ENCODE measurements around the gene RFTN1. TPM values are rescaled to one million over a fixed set of nuclear protein-coding genes. Genes with fewer than 3 reads are reported as not detected.

RFTN1 gene
- total RNA-seq, 1 donor from 2014 or later, result 24.4 TPM

DNA sequence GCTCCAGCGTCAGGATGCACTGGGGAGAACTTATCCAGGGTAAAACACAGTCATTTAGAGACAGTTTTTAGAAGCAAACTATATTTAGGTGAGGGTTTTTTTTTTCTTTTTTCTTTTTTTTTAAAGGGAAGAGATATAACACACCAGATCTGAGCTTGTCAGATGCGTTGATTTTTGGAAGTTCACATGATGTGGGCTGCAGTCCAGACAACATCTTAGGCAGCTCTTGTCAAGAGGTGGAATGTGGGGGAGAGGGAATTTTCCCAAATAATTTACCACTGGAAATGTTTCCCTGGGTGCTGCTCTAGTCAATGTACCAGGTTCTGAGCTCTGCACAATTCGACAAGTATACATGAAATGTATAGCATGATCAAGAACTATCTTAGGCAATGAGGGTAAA lies 155.2 kb downstream of the RFTN1 start:
- no peak for DNase-seq (ENCODE audit: low spot score)

DNA sequence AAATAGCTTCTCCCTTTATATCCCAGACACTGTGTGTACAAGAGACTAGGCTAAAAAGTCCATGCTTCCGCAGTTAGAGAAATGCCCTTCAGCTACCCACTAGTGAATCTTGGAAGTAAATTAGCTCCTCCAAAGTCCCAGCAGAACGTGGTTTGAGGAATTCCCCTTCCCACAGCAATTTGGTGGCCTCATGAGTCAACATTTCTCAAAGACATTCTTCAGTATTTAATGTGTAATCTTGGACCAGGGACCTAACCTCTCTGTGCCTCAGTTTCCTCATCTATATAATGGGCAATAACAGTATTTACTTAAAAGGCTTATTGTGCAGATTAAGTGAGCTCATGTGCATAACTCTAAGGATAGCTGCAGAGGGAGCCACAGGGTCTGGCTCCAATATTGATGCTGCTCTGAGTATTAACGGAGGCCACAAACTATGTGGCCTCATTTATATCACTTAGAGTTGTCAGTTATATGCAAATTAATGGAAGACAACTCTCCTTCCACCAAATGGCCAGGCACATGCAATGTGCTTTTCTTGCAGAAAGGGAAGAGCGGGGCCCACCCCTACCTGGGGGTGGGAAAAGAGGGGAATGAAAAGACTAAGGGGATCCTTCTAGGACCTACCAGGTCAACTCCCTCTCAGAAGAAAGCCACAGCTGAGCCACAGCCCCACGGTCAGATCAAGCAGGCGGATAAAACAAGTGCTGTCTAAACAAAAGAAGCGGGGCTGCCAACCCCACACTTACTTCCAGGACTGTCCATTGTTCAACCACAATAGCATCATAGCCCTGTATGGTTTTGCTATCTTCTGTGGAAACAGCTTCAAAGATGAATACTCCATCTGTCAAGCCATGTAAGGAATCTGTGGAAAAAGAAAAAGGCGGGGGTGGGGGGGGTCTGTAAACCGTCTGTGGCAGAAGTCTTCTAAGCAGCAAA lies 156.0 kb downstream of the RFTN1 start:
- no peak for DNase-seq (ENCODE audit: low spot score)

DNA sequence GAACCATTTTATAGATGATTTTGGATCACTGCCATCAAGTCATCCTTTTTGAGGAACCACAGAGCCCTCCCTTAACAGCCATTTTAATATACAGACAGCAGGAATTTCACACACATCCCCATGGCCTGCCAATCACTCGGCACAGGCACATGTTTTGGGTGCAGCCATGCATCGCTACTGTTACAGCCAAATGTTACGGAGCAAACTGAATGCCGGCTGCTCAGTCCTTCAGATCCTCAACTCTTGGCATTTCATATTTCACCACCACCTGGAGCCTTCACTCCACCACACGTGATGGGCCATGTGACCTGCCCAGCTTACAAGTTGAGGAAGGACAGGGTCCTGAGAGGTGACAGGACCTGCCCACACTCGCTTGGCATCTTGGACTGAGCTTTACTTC lies 157.7 kb downstream of the RFTN1 start:
- DNase-seq (ENCODE audit: low spot score), result no peak

DNA sequence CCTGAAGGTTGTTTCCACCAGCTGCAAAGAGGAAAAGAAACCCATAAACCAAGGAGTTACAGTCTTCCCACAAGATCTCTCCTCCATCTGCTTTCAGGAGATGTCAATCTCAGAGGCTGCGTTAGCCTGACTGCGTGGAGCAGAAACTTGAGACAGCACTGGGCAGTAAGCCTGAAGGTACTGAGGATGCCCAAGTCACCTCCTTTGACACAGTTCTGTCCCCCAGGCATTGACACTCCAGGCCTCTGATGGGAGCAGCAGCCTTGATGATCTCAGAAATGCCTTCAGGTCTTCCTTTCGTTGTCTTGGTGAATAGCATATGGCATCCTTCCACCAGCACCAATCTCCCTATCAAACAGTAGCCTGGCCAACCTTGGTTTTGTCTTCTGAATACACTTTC lies 159.2 kb downstream of the RFTN1 start:
- no peak for DNase-seq (ENCODE audit: low spot score)

DNA sequence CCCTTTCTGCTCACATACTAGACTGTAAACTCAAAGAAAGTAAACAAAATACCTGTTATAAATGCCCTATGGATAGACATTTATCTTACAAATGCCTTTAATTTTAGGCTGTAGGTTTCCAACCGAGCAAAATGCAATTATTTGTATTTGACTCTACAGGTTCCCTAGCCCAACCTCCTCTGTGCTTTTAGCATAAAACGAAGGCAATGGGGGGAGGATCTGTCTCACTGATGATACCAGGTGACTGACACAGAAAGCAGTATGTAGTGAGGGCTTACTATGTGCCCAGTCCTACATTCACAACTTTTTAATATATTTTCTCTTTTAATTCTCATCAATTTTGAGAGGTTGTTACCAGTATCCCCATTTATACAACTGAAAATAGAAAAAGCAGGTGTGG lies 161.1 kb downstream of the RFTN1 start:
- no peak for DNase-seq (ENCODE audit: low spot score)

DNA sequence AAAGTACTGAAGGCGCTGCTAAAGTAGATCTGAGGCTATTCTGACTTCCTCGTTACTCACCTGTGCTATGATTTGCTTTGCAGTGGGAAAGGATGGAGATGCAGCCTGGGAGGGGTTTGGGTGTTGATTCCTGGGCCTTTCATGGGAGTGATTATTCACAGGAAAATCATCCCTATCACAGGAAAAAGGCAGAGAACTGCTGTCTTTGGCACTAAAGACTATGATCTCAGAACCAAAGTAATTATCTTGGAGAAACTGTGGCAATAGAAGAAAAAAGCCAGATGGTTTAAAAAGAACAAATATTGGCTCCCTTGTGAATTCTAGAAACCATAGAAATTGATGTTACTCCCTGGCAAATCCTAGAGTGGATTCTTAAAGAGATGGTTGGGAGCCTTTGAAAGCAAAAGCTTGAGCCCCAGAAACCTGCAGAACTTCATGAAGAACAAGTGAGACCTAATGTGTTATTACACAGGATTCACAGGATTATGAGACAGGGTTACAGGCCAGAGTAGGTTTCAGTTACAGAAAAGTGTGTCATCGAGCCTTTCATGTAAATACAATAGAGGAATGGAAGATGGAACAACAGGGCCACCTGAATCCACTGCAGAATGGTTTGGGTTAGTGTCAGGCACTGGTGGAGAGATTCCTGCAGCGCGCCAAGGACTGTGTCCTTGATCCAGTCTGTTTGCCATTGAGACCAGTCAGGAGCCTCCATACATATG lies 162.7 kb downstream of the RFTN1 start:
- no peak for DNase-seq (ENCODE audit: low spot score)

DNA sequence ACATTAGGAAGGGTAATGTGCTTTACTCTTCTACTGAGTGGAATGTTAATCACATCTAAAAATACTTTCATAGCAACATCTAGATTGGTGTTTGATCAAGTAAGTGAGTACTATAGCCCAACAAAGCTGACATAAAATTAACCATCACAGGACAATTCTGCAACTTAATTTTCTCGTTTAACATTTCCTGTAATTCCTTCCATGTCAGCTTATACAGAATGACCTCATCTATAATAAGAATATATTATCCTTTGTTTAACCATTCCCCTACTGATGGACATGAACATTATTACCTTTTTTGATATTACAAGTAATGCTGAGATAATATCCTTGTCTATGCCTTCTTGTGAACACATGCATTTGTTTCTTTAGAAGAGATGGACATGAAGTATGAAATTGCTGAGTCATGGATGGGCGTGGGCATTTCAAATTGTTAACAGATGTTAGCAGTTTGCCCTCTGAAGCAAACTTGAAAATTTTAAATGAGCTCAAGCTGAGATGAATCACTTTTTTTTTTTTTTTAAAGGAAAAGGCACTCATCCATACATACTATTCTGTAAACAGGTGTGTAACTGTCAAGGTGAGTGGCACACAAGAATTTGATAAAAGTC lies 163.4 kb downstream of the RFTN1 start:
- DNase-seq (ENCODE audit: low spot score), result no peak

DNA sequence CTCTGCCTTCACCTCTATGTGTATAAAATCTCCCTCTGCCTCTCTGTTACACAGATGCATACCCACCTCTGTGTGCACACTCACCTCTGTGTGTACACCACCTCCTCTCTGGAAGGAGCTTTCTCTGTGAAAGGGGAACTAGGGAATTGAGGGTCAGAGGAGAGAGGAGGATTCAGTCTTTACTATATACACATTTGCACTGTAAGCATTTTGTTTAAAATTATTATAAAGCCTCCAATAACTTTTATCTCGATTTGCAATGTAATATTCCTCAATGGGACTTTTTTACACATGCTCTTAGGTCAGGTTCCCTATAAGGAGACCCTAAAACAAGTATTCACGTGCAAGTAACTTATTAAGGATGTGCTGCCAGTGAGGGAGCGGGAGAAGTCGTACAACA lies 166.0 kb downstream of the RFTN1 start:
- DNase-seq (ENCODE audit: low spot score), result no peak

DNA sequence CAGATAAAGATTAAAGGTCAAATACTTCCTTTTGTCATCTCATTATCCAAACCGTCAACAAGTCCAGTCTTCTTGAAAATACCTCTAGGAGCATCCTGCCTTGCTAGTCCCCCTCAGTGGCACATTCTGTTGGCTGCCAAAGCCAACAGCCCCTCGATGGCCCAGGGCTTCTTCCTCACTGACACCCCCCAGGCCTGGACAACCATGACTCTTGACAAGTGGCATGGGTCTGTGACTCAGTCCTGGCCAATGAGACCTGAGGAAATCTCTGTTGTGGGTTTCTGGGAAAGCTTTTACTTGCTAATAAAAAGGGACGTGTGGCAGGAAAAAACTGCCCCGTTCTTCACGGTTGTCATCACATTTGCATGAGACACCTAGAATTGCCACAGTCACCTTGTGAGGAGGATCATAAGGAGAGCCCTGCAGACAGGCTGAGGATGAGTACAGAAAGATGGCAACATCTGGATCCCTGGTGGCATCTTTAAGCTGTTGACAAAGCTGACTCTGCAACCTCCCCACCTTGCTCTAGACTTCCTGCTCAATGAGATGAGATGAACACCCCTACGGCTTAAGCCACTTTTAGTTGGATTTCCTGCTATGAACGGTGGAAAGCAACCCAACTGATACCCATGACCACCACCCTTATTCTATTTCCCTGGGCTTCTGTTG lies 167.0 kb downstream of the RFTN1 start:
- DNase-seq (ENCODE audit: low spot score), result no peak

DNA sequence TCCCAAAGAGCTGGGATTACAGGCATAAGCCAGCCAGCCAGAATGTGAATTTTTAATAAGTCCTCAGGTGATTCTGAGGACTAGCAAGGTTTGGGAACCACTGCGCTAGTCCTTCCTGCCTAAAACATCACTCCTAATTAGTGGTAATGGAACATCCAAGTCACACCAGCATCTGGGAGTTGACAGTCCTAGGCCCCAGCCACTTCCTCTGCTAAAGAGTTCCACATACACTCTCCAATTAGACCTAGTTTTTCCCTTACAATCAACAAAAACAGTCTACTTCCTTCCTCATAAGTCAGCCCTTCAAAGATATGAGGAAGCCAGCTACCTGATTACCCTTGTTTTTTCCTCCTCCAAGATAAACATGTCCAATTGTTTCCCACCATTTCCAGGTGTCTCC lies 170.4 kb downstream of the RFTN1 start:
- DNase-seq (ENCODE audit: low spot score), result no peak

DNA sequence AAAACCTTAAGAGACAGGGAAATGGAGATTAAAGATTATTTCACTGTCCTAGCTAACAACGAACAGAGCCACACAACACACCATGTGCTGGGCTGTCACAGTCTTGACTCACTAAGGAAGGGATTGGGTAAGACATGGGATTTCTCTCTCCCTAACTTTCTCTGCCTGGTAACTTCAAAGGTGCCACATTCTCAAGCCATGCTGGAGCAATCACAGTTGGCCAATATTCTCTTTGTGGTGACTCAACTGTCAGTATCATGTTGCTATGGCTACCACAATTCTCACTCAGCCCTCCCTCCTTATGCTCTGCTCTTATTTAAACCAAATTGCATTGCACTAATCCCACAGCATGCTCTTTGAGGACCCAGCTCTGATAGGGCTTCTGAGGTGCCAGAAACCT lies 174.5 kb downstream of the RFTN1 start:
- DNase-seq (ENCODE audit: low spot score), result no peak

DNA sequence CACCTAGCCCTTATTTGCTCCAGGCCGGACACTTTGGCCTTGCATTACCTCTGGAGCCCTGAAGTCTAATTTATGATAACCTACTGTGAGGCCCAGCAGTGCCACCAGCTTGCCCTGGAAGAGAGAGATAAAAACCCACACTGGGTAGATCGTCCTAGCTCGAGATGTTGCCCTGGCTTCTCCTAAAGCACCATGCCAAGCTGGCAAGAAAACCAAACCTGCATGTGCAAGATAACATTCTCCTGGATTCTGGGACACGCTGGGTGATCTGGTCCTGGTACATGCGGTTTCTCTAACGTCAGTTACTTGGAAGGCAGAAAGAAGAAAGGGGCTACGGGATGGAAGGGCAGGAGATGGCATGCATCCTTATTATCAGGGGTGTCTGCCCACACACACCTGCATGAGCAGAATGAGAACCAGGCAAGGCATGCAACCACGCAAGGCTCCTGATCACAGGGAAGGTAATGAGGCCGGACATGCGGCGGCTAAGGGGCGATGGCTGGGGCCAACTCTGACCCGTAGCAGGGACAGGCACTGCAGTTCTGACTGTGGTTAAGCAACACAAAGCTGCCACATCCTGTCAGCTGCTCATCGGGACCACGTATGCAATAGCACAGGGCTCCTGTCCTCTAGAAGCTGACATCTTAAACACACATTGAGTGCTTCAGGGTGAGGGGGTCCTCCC lies 175.5 kb downstream of the RFTN1 start:
- DNase-seq (ENCODE audit: low spot score), result no peak

DNA sequence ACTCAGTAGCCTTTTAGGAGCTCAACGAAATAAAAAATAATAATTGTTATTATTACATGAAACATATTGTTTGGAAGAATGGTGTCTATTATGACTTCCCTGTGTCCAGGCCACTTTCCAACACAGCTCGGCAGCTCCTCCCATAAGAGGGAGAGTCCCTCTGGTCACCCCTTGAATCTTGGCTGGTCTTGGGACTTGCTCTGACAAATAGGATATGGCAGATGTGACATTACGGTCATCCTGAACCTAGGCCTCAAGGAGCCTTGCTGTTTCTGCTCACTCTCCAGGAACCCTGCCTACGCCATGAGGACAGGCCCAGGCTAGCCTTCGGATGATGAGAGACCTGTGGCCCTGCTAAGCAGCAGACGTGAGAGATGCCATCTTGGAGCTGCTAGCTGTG lies 176.7 kb downstream of the RFTN1 start:
- no peak for DNase-seq (ENCODE audit: low spot score)

DNA sequence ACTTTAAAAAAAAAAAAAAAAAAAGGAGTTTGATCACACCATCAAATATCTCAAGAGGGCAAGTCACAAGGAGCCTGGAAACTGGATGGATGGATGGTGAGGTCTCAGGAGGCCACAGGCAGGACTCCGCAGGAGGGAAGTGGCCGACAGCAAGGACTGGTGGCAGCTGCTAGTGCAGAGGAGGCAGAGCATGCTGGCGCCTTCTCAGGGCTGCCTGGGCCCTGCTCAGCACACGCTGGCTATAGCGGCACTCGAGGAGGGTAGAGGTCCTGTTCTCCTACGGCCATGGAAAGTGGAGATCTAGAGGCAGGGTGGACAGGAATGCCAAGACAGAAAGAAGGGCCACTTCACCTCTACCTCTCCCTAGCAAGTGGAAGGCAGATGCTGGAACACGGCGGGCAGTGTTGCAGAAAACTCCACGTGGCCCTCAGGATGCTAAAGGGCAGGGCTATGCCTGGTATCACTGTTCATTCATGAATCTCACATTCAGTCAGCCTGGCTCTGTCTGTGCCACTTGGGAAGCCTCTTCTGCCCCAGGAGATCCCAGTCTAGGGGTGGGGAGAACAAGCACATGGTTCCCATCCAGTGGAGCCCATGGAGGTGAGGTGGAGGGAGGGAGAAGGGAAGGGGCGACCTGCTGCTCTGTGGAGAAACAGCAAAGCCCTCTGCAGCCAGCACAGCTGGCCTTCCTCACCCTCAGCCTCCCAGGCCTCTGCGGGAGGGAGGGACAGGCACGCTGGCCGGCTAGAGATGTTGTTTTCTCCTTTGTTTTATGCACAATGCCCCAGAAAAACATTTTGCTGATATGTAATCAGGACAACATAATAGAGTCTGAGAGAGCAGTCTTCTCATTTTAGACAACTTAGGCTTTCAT lies 177.5 kb downstream of the RFTN1 start:
- no peak for DNase-seq (ENCODE audit: low spot score)

DNA sequence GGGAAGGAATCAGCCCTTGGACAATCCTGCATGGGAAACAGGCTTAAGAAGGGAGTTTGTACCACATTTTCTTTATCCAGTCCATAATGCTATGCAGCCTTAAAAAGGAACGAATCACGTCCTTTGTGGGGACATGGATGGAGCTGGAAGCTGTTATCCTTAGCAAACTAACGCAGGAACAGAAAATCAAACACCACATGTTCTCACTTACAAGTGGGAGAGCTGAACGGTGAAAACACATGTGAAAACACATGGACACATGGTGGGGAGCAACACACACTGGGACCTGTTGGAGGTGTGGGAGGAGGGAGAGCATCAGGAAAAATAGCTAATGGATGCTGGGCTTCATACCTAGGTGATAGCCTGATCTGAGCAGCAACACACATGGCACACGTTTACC lies 178.2 kb downstream of the RFTN1 start:
- no peak for DNase-seq (ENCODE audit: low spot score)

DNA sequence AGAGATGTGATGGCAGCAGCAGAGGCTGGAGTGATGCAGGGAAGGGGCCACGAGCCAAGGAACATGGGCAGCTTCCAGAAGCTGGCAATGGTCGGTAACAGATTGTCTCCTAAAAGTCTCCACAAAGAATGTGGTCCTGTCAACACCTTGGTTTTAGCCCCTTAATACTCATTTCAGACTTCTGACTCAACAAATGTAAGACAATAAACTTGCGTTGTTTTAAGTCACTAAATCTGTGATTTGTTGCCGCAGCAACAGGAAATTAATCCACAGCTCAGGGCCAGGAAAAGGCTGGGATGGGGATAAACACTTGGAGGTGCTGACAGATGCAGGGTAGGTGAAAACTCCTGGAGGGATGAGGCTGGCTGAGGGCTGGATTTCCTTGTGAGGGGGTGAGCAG lies 178.6 kb downstream of the RFTN1 start:
- no peak for DNase-seq (ENCODE audit: low spot score)

DNA sequence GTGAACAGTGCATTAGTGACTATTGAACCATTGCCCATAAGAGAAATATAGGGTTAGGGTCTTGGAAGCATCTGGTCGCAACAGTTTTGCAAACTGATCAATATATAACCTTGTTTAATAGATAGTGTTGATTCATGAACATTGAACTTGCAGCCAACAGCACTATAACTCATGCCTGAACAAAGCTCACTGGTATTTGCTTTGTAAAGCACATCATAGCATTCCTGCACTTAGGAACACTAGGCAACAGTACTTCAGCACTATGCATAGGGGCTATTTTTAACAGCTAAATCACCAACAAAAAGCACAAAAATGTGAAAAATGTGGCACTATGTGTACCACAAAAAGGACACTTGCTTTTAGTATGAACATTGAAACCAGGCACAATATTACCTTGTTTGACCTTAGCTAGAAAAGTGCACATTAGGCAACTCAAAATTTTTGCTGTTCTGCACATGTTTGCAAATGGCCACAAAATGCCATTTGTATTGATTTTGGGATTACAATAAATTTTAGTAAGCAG lies 180.5 kb downstream of the RFTN1 start:
- no peak for DNase-seq (ENCODE audit: low spot score)

DNA sequence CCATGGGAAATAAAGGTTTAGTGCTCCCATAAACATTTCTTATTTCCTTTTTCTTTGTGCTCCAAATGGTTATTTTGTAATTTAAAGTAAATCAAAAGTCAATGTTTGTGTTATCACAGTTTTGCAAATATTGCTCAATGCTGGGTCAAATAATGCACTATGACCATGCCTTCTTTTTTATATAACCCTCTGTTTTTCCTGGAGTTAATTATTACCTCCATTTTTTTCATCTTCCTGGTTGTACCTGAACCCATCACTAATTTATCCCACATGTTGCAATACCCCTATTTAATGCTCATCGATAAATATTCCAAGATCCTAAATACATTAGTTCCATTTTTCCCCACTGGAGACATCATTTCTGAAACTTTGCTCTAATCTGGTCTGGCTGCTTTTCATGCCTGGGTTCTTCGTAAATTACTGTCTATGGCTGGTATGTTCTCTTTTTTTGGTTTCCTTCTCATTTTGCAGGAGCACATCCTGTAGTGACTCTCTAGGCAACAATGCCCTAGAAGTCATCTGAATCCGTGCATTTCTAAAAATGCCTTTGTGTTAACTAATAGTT lies 182.1 kb downstream of the RFTN1 start:
- DNase-seq (ENCODE audit: low spot score), result no peak

DNA sequence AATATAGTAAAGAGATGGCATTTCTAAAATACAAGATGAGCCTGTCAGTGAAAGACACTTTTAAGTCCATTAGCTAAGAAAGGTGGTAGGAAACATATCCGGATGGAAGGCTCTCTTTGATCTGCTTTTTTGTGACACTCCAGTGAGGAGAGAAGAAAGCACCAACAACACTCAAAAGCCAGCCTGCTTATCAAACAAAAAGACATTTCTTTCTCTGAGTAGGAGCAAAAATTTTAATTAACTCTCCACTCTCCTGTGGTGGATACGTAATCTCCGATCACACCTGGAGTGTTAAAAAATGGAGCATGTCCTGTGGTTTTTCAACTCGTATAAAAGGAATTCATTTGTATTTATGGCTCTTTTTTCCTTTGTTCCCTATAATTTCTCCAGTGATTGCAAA lies 183.1 kb downstream of the RFTN1 start:
- no peak for DNase-seq (ENCODE audit: low spot score)

DNA sequence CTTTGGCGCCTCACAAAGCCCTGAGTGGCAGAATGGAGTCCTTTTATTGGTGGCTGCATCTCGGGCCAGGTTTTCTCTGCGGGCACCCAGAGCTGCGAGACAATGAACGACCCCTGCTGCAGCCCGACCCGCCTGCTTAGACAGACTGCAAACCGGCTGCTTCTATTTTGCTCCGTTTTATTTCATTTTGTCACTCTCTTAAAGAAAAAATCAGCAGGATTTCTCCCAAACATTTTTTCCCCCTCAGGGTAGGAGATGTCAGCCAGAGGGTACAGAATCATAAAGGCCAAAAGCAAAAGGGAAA lies 183.7 kb downstream of the RFTN1 start:
- DNase-seq (ENCODE audit: low spot score), result no peak

Measured in ureter (tissue), 1 donor.